GM12878 (cell line): ENCODE data around the gene DPP6. TPM values are rescaled to one million over a fixed set of nuclear protein-coding genes. Genes with fewer than 3 reads are reported as not detected.

Experiments
- ATAC-seq: fragments of 200-7000 bp; cut with Tn5 transposase; 3 replicates; pipeline ENCODE4 v1.9.1; 2020; ENCODE audit warnings: mild to moderate bottlenecking, moderate library complexity
- BruUV-seq: library from RNA; stranded (reverse); fragments of 400-500 nt; replicated peaks from 2 replicates; lab custom pipeline; 2021; lab: Mats Ljungman, UMichigan
- CTCF ChIA-PET: fragments of 300-600 bp; sonication (Branson Sonifier 250); formaldehyde crosslinking; extraction: SDS; loops from one replicate; lab custom pipeline; 2021; ENCODE audit warnings: inconsistent platforms; lab: Yijun Ruan, JAX
- POLR2A ChIA-PET: fragments of 350-600 bp; formaldehyde crosslinking; extraction: SDS; loops from one replicate; lab custom pipeline; 2021; ENCODE audit warnings: inconsistent platforms; lab: Charles Lee
- RAD21 ChIA-PET: fragments of 300-600 bp; sonication (Branson Sonifier 250); formaldehyde crosslinking; loops from one replicate; lab custom pipeline; 2023; ENCODE audit warnings: antibody characterized with exemption; ENCODE audit not compliant: unreplicated experiment; lab: Charles Lee
- SMC1A ChIA-PET: fragments of 300-600 bp; sonication (Branson Sonifier 250); formaldehyde crosslinking; loops from one replicate; lab custom pipeline; 2023; ENCODE audit not compliant: unreplicated experiment, uncharacterized antibody; lab: Charles Lee
- DNase-seq: peaks from one replicate; pipeline ENCODE4 v3.0.0-alpha.2; 2011; ENCODE audit warnings: low read depth, low spot score
- FAIRE-seq: peaks from 3 replicates; lab custom pipeline; 2011; peaks lifted over from hg19 to GRCh38; lab: Jason Lieb, UNC
- H2AFZ ChIP-seq: 2 replicates; pipeline ENCODE4 v1.6.0; 2011; ENCODE audit warnings: low read depth, low read length, control low read depth; ENCODE audit not compliant: control insufficient read depth
- H3K27ac ChIP-seq: 2 replicates; pipeline ENCODE4 v1.5.1; 2011; ENCODE audit warnings: control low read depth; ENCODE audit not compliant: control insufficient read depth, insufficient read depth
- H3K27me3 ChIP-seq, 2 experiments: replicated peaks in 1 of 2; 2 replicates each; pipeline versions ENCODE4 v1.6.0 to v1.6.1; 2011; ENCODE audit warnings: low read length in 1 of 2; ENCODE audit not compliant: control insufficient read depth in 2 of 2, insufficient read depth in 2 of 2
- H3K36me3 ChIP-seq, 2 experiments: 2 replicates each; pipeline ENCODE4 v1.5.1; 2011; ENCODE audit warnings: low read length in 1 of 2; ENCODE audit not compliant: control insufficient read depth in 2 of 2, insufficient read depth in 2 of 2
- H3K4me1 ChIP-seq: 2 replicates; pipeline ENCODE4 v1.6.1; 2011; ENCODE audit warnings: mild to moderate bottlenecking, low read length, moderate library complexity, mixed read lengths; ENCODE audit not compliant: control insufficient read depth, insufficient read depth
- H3K4me2 ChIP-seq: 2 replicates; pipeline ENCODE4 v1.6.0; 2011; ENCODE audit warnings: control low read depth; ENCODE audit not compliant: control insufficient read depth, insufficient read depth
- H3K4me3 ChIP-seq: fragments of 200-600 bp; sonication (generic); 2 replicates; pipeline ENCODE4 v1.5.1; 2016
- H3K79me2 ChIP-seq: 2 replicates; pipeline ENCODE4 v1.6.0; 2011; ENCODE audit warnings: low read length; ENCODE audit not compliant: control insufficient read depth, insufficient read depth
- H3K9ac ChIP-seq: 2 replicates; pipeline ENCODE4 v1.8.0; 2011; ENCODE audit warnings: low read length, control low read depth, mixed read lengths; ENCODE audit not compliant: control insufficient read depth, insufficient read depth
- H3K9me3 ChIP-seq: replicated peaks from 3 replicates; pipeline ENCODE4 v1.5.1; 2011; ENCODE audit warnings: mild to moderate bottlenecking, low read length; ENCODE audit not compliant: control insufficient read depth, insufficient read depth
- H4K20me1 ChIP-seq: 2 replicates; pipeline ENCODE4 v1.6.0; 2011; ENCODE audit not compliant: control insufficient read depth, insufficient read depth
- CBX3 ChIP-seq: fragments of 200-600 bp; sonication (generic); IDR thresholded peaks from 2 replicates; pipeline ENCODE4 v1.6.1; 2016; ENCODE audit warnings: low read depth, borderline replicate concordance
- CHD1 ChIP-seq: IDR thresholded peaks from 2 replicates; pipeline ENCODE4 v1.6.1; 2012; ENCODE audit warnings: low read depth, low read length, improper control_type of control experiment
- CREB1 ChIP-seq: IDR thresholded peaks from 2 replicates; pipeline ENCODE4 v1.6.1; 2012; ENCODE audit warnings: low read depth, mild to moderate bottlenecking, inconsistent platforms
- RELB ChIP-seq: fragments of 450-650 bp; IDR thresholded peaks from 2 replicates; pipeline ENCODE4 v1.6.1; 2017; ENCODE audit warnings: low read depth, mild to moderate bottlenecking, moderate library complexity
- SIX5 ChIP-seq: IDR thresholded peaks from 2 replicates; pipeline ENCODE4 v1.6.1; 2011; ENCODE audit warnings: mild to moderate bottlenecking, low read depth, low read length, moderate library complexity; ENCODE audit not compliant: severe bottlenecking
- ZZZ3 ChIP-seq: IDR thresholded peaks from 2 replicates; pipeline ENCODE4 v1.6.1; 2011; ENCODE audit warnings: low read depth; ENCODE audit not compliant: control insufficient read depth, insufficient read length
- WGBS: methylation state at CpG from one replicate; pipeline ENCODE4 v1.1.6; 2016; ENCODE audit warnings: low lambda C conversion rate; ENCODE audit not compliant: insufficient replicate concordance, insufficient coverage; ENCODE audit errors: missing lambda C conversion rate; 5-methylcytosine and 5-hydroxymethylcytosine counted together
- in situ Hi-C: fragments of 300-500 bp; cut with MboI; formaldehyde crosslinking; loops from 9 replicates; pipeline ENCODE4 v1.14.3; 2018; ENCODE audit warnings: mixed read lengths
- intact Hi-C: fragments of 100-400 bp; cut with micrococcal nuclease; formaldehyde crosslinking; loops from one replicate; pipeline ENCODE4 v1.14.2; 2022; ENCODE audit not compliant: unreplicated experiment
- polyA plus RNA-seq, 11 experiments: library from polyadenylated mRNA; depleted of rRNA in 4 of 11; unstranded in 6 of 11; stranded (reverse) in 5 of 11; fragments of >200 nt; fragmentation: Nextera tagmentation in 4 of 11; fragmentation: Illumina TruSeq in 1 of 11; extraction: Ambion mirVana in 4 of 11; extraction: Trizol in 1 of 11; gene quantifications; 1 replicate in 1 of 11; 2 replicates in 10 of 11; pipeline versions ENCODE4 v1.2.1 to v1.2.3, GENCODE V29; 2011 to 2016; ENCODE audit warnings: inconsistent platforms in 2 of 11, missing spikeins in 2 of 11, low read depth in 1 of 11
- total RNA-seq, 4 experiments: library from RNA; depleted of rRNA in 3 of 4; stranded (reverse); fragments of >200 nt in 3 of 4; fragmentation: Illumina TruSeq in 1 of 4; extraction: Trizol in 1 of 4; gene quantifications; 2 replicates each; pipeline versions ENCODE4 v1.2.1 to v1.2.3, GENCODE V29; 2013 to 2021
- TF ChIP-seq, protein P1 (sequence below): fragments of 450-650 bp; IDR thresholded peaks from 2 replicates; pipeline ENCODE4 v1.6.1; 2016; ENCODE audit warnings: mild to moderate bottlenecking

The DPP6 gene
- total and polyA plus RNA-seq, 10 of the 15 experiments (the other 5 are each of a cell fraction or from before 2014, with no cell fraction given): not detected

GRCh38 chr7:154770962-154771361, 718.8 kb downstream of the DPP6 start:
- Histone ChIP-seq H3K27me3 (no peaks in the 10 kb centered on the region), H2AFZ (no peak overlapping the region), H3K79me2 (no peaks in the 10 kb centered on the region), H3K9ac (no peak overlapping the region)
- FAIRE-seq: no peak
- POLR2A ChIA-PET: no interaction called here
- intact Hi-C loops: no loop called here
- TF ChIP-seq CBX3 (no peak), CHD1 (no peak), RELB (no peak), SIX5 (no peak), CREB1 (no peak), ZZZ3 (no peak)
- TF ChIP-seq, protein P1, sequence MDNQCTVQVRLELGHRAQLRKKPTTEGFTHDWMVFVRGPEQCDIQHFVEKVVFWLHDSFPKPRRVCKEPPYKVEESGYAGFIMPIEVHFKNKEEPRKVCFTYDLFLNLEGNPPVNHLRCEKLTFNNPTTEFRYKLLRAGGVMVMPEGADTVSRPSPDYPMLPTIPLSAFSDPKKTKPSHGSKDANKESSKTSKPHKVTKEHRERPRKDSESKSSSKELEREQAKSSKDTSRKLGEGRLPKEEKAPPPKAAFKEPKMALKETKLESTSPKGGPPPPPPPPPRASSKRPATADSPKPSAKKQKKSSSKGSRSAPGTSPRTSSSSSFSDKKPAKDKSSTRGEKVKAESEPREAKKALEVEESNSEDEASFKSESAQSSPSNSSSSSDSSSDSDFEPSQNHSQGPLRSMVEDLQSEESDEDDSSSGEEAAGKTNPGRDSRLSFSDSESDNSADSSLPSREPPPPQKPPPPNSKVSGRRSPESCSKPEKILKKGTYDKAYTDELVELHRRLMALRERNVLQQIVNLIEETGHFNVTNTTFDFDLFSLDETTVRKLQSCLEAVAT: no peak
- TF ChIP-seq, all 136 proteins: peak for 0
- BruUV-seq: no TSS peak
- H3K36me3 ChIP-seq: no peaks in the 10 kb centered on the region
- H4K20me1 ChIP-seq: no peaks in the 10 kb centered on the region
- ChIA-PET SMC1A (no interaction called here), CTCF (no interaction called here), RAD21 (no interaction called here)
- no peak overlapping the region for H3K4me3 ChIP-seq
- H3K9me3 ChIP-seq: no peaks in the 10 kb centered on the region; the same call in 2 of the 3 replicates
- no peak overlapping the region for H3K4me2 ChIP-seq
- H3K4me1 ChIP-seq: no peaks in the 10 kb centered on the region
- in situ Hi-C loops: no loop called here
- ATAC-seq (no peak), DNase-seq (no peak)
- H3K27ac ChIP-seq: no peak overlapping the region
- 100% methylated on average over 1 of the region's 1 CpG for WGBS
